Urinary bladder (tissue), 4 donors: Measurements from ENCODE around the gene NEMF. TPM values are rescaled to one million over a fixed set of nuclear protein-coding genes. Genes with fewer than 3 reads are reported as not detected.
"Not testable (repeated sequence)": the region's sequence is repeated elsewhere in the genome, so short reads cannot be mapped to it uniquely, and the experiment has no call there.

Source experiments
- DNase-seq: peaks from one replicate; pipeline ENCODE4 v3.0.0-alpha.2; 2015; ENCODE audit errors: extremely low spot score
- H3K27ac ChIP-seq: one replicate; pipeline ENCODE4 v1.5.1; 2013; ENCODE audit warnings: low read depth, mild to moderate bottlenecking, moderate library complexity
- H3K36me3 ChIP-seq: one replicate; pipeline ENCODE4 v1.6.1; 2013; ENCODE audit warnings: mild to moderate bottlenecking, moderate library complexity; ENCODE audit not compliant: insufficient read depth
- H3K4me1 ChIP-seq: one replicate; pipeline ENCODE4 v1.6.1; 2013; ENCODE audit warnings: mild to moderate bottlenecking, moderate library complexity; ENCODE audit not compliant: insufficient read depth
- H3K4me3 ChIP-seq: one replicate; pipeline ENCODE4 v1.5.1; 2013; ENCODE audit warnings: low read depth, low read length
- WGBS: extraction: QIAGEN DNeasy Blood & Tissue Kit; methylation state at CpG from one replicate; pipeline ENCODE4 v1.1.7; 2013; 5-methylcytosine and 5-hydroxymethylcytosine counted together
- polyA plus RNA-seq: library from polyadenylated mRNA; stranded (reverse); fragments of 200-250 nt; gene quantifications from one replicate; pipeline ENCODE4 v1.2.3, GENCODE V29; 2013
- total RNA-seq: library from RNA; depleted of rRNA; stranded (reverse); fragments of >200 nt; gene quantifications from one replicate; pipeline ENCODE4 v1.2.3, GENCODE V29; 2014
- donor health status: healthy with polysubstance abuse.
- donor health status: healthy.

NEMF gene
- total and polyA plus RNA-seq, 2 donors, result 32.2 to 171 TPM

GRCh38 chr14:49828640-49829039 lies 23.9 kb downstream of the NEMF start:
- H3K27ac ChIP-seq, result no peak overlapping the region
- WGBS, result 88% methylated on average over 2 of the region's 2 CpGs
- H3K36me3 ChIP-seq, result peaks cover 7% of the 10 kb centered on the region
- H3K4me1 ChIP-seq, result no peaks in the 10 kb centered on the region
- DNase-seq, result no peak
- H3K4me3 ChIP-seq, result no peak overlapping the region

- WGBS, result 97% methylated on average over 12 of the region's 12 CpGs
- Histone ChIP-seq H3K36me3 (peaks cover 6% of the 10 kb centered on the region), H3K4me3 (no peak overlapping the region), H3K4me1 (no peaks in the 10 kb centered on the region), H3K27ac (no peak overlapping the region)
- DNase-seq, result no peak
Observed at GRCh38 chr14:49820176-49820575, 32.4 kb downstream of the NEMF start.

DNA sequence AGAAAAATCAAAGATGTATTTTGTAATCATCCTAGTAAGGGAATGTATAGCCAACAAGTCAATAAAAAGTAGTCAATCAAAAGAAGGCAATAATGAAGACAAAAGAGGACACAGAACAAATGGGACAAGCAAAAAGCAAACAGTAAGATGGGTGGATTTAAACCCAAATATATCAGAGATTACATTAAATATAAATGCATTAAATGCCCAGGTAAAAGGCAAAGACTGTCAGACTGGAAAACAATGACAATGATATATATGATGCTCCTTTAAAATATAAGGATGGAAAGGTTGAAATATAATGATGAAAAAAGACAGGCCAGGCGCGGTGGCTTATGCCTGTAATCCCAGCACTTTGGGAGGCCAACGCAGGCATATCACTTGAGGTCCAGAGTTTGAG lies 35.7 kb downstream of the NEMF start:
- Histone ChIP-seq H3K36me3 (peaks cover 3% of the 10 kb centered on the region), H3K4me1 (no peaks in the 10 kb centered on the region), H3K4me3 (no peak overlapping the region), H3K27ac (no peak overlapping the region)
- DNase-seq, result no peak
- WGBS, result 97% methylated on average over 3 of the region's 3 CpGs

GRCh38 chr14:49816118-49816517 lies 36.5 kb downstream of the NEMF start:
- WGBS, result 99% methylated on average over 2 of the region's 2 CpGs
- H3K36me3 ChIP-seq, result not testable (repeated sequence)

GRCh38 chr14:49808780-49809179 lies 43.8 kb downstream of the NEMF start:
- WGBS, result 1% methylated on average over 1 of the region's 1 CpG
- Histone ChIP-seq H3K36me3 (no peaks in the 10 kb centered on the region), H3K4me1 (no peaks in the 10 kb centered on the region)

More at GRCh38 chr14:49816118-49816517, 36.5 kb downstream of the NEMF start:
- DNase-seq, H3K4me1 ChIP-seq, H3K4me3 ChIP-seq, H3K27ac ChIP-seq: not testable (repeated sequence)

GRCh38 chr14:49796025-49796424 lies 56.6 kb downstream of the NEMF start:
- no peak for DNase-seq
- Histone ChIP-seq H3K4me3 (no peak overlapping the region), H3K36me3 (peaks cover 13% of the 10 kb centered on the region), H3K27ac (no peak overlapping the region), H3K4me1 (no peaks in the 10 kb centered on the region)
- 92% methylated on average over 2 of the region's 2 CpGs for WGBS

More at GRCh38 chr14:49808780-49809179, 43.8 kb downstream of the NEMF start:
- no peak overlapping the region for H3K27ac ChIP-seq
- H3K4me3 ChIP-seq, result no peak overlapping the region
- DNase-seq, result no peak

GRCh38 chr14:49792618-49793017 lies 60.0 kb downstream of the NEMF start:
- H3K36me3 ChIP-seq, result peaks cover 14% of the 10 kb centered on the region
- H3K4me1 ChIP-seq, result no peaks in the 10 kb centered on the region
- no peak for DNase-seq
- WGBS, result 0% methylated on average over 1 of the region's 1 CpG
- H3K4me3 ChIP-seq, result no peak overlapping the region
- H3K27ac ChIP-seq, result no peak overlapping the region

DNA sequence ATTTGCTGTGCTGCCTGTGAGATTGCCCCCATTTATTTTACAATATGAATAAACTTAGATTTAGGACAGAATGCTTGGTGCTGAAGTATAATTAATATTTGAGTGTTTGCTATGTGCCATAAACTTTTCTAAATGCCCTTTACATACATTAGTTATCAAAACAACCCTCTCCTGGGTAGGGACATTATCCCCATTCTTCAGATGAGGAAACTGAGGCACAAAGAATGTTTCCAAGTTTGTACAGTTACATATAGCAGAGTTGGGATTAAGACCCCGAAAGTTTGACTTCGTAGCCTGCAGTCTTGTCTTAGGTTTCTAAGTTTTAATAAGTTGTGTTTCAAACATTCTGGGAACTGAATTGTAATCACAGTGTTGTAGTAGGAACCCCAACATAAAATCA lies 66.3 kb downstream of the NEMF start:
- Histone ChIP-seq H3K4me3 (no peak overlapping the region), H3K27ac (no peak overlapping the region), H3K4me1 (no peaks in the 10 kb centered on the region), H3K36me3 (peaks cover 20% of the 10 kb centered on the region)
- WGBS, result 97% methylated on average over 2 of the region's 2 CpGs
- no peak for DNase-seq

DNA sequence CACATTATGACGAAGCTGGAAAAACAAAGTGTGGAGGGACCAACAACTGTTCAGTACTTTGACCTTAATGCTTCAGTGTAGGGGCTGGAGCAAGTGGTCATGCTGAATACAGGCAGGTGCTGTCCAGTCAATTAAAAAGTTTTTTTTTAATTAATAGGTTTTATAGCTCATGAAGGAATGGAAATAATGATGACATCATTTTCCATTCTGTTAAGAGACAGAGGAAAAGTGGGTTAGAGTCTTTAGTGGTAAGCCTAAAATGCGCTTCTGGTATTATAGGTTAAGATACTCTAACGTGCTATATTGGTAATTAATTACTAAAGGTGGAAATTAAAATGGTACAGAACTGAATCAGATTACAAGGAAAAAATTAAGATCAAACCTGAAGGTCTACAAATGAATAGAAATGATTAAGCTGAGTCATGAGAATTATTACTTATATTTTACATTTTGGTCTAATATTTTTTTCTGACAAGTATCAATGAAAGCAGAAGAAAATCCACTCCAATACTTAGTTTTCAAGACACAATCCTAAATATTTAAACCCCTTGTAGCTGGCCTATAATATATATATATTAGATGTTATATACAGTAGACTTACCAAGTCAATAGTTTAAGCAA lies 69.1 kb downstream of the NEMF start:
- Histone ChIP-seq H3K27ac (no peak overlapping the region), H3K36me3 (peaks cover 16% of the 10 kb centered on the region), H3K4me1 (no peaks in the 10 kb centered on the region), H3K4me3 (no peak overlapping the region)
- WGBS, result 86% methylated on average over 3 of the region's 3 CpGs
- no peak for DNase-seq

DNA sequence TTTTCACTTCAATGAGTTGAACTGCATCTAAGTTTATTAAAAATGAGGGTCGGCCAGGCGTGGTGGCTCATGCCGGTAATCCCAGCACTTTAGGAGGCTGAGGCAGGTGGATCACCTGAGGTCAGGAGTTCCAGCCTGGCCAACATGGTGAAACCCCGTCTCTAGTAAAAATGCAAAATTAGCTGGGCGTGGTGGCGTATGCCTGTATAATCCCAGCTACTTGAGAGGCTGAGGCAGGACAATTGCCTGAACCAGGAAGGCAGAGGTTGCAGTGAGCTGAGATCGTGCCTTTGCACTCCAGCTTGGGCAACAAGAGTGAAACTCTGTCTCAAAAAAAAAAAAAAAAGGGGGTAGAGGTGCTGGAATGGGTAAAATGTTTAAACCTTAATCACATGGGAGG lies 71.5 kb downstream of the NEMF start:
- not testable (repeated sequence) for DNase-seq, H3K27ac ChIP-seq, H3K4me1 ChIP-seq, H3K4me3 ChIP-seq, H3K36me3 ChIP-seq
- 93% methylated on average over 7 of the region's 7 CpGs for WGBS

DNA sequence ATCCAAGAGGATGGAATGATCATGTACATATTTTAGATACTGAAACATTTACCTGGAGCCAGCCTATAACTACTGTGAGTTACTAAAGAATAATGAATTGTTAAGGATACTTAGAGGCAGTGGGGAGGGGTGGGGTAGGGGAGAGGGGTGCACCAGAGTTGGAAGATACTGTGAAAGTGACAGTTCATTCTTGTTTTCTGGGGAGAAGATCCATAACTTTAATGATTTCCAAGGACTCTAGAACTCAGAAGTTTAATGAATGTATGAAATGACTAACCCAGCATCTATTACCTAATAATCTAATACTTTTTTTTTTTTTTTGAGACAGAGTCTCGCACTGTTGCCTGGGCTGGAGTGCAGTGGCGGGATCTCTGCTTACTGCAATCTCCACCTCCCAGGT lies 74.2 kb downstream of the NEMF start:
- Histone ChIP-seq H3K36me3 (peaks cover 9% of the 10 kb centered on the region), H3K27ac (no peak overlapping the region), H3K4me1 (no peaks in the 10 kb centered on the region), H3K4me3 (no peak overlapping the region)
- 97% methylated on average over 2 of the region's 2 CpGs for WGBS
- no peak for DNase-seq

GRCh38 chr14:49774106-49774505 lies 78.5 kb downstream of the NEMF start:
- Histone ChIP-seq H3K27ac (no peak overlapping the region), H3K36me3 (peaks cover 3% of the 10 kb centered on the region)
- WGBS, result 73% methylated on average over 1 of the region's 1 CpG

DNA sequence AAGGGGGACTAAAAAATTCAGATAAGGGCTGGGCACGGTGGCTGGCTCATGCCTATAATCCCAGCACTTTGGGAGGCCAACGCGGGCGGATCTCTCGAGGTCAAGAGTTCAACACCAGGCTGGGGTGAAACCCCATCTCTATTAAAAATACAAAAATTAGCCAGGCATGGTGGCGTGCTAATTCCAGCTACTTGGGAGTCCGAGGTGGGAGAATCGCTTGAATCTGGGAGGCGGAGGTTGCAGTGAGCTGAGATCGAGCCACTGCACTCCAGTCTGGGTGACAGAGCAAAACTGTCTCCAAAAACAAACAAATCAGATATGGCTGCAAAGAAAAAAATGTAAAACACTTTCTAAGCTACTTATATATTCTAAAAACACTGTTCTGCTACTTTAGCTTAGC lies 80.9 kb downstream of the NEMF start:
- WGBS, result 86% methylated on average over 10 of the region's 10 CpGs
- not testable (repeated sequence) for H3K4me1 ChIP-seq, DNase-seq, H3K27ac ChIP-seq, H3K36me3 ChIP-seq, H3K4me3 ChIP-seq

More at GRCh38 chr14:49774106-49774505, 78.5 kb downstream of the NEMF start:
- Histone ChIP-seq H3K4me1 (peaks cover 3% of the 10 kb centered on the region), H3K4me3 (no peak overlapping the region)
- no peak for DNase-seq

- WGBS, result 59% methylated on average over 4 of the region's 4 CpGs
- Histone ChIP-seq H3K27ac (no peak overlapping the region), H3K4me3 (no peak overlapping the region), H3K4me1 (peaks cover 3% of the 10 kb centered on the region), H3K36me3 (peaks cover 3% of the 10 kb centered on the region)
- no peak for DNase-seq
Observed at GRCh38 chr14:49770212-49770817, 82.3 kb downstream of the NEMF start.
